GM23248 (cell line): ENCODE results near the gene CYCS.
"Not testable (repeated sequence)": the region's sequence is repeated elsewhere in the genome, so short reads cannot be mapped to it uniquely, and the experiment has no call there.

Experiments
- EZH2 ChIP-seq: fragments of 200-600 bp; sonication (generic); IDR thresholded peaks from 2 replicates; pipeline ENCODE4 v1.6.1; 2018; ENCODE audit warnings: antibody characterized with exemption, mild to moderate bottlenecking; ENCODE audit not compliant: insufficient read depth, poor library complexity, severe bottlenecking
- EZH2phosphoT487 ChIP-seq: fragments of 200-600 bp; sonication (generic); IDR thresholded peaks from 2 replicates; pipeline ENCODE4 v1.6.1; 2018; ENCODE audit warnings: antibody characterized with exemption, moderate library complexity, mild to moderate bottlenecking, low read depth; ENCODE audit not compliant: insufficient read depth

DNA sequence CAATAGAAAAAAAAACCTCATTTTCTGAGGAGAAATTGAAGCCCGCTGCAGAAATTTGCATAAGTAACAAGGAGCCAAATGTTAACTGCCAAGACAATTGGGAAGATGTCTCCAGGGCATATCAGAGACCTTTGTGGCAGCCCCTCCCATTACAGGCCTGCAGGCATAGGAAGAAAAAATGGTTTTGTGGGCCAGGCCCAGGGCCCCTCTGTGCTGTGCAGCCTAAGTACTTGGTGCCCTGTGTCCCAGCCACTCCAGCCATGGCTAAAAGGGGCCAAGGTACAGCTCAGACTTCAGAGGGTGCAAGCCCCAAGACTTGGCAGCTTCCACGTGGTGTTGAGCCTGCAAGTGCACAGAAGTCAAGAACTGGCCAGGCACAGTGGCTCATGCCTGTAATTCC, 14.5 kb downstream of the CYCS start:
- TF ChIP-seq EZH2phosphoT487, EZH2: not testable (repeated sequence)
